ENCODE data around the gene CYP8B1. TPM values are rescaled to one million over a fixed set of nuclear protein-coding genes. Genes with fewer than 3 reads are reported as not detected.
A peak's percentile ranks its signal among the peaks of the same experiment; 100 is the strongest.

Gene CYP8B1
- polyA plus RNA-seq, 1 donor from 2014 or later: not detected

- no peak overlapping the region for H3K4me3 Mint-ChIP-seq
- peaks cover 9% of the 10 kb centered on the region for H3K27me3 Mint-ChIP-seq
- no peaks in the 10 kb centered on the region for H3K4me1 Mint-ChIP-seq
- no peaks in the 10 kb centered on the region for H3K36me3 Mint-ChIP-seq
- H3K27ac Mint-ChIP-seq: no peak overlapping the region
- no peaks in the 10 kb centered on the region for H3K9me3 Mint-ChIP-seq
Measured at GRCh38 chr3:42874749-42875148, 930 bp downstream of the CYP8B1 start.

GRCh38 chr3:42873221-42873982, 2.3 kb downstream of the CYP8B1 start:
- Mint-ChIP-seq H3K9me3 (no peaks in the 10 kb centered on the region), H3K27me3 (peaks cover 9% of the 10 kb centered on the region), H3K27ac (no peak overlapping the region), H3K4me3 (no peak overlapping the region), H3K4me1 (no peaks in the 10 kb centered on the region), H3K36me3 (no peaks in the 10 kb centered on the region)

DNA sequence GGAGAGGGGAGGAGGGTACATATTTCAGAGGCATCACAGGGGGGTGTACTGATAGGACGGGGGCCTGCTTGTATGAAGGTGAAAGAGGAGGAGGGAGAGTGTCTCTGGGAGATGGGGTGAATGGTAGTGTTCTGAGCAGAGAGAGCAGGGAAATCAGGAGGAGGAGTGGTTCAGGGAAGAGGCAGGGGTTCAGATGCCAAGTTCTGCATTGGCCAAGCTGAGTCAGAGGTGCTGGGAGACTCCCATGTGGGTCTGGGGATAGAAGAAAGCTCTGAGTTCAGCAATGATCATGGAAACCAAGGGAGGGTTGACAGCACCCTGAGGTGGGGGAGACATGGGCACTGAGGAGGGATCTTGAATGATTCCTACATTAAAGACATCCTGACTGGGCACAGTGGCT, 3.0 kb downstream of the CYP8B1 start:
- Mint-ChIP-seq H3K27ac (no peak overlapping the region), H3K9me3 (no peaks in the 10 kb centered on the region), H3K36me3 (no peaks in the 10 kb centered on the region), H3K4me3 (no peak overlapping the region), H3K4me1 (no peaks in the 10 kb centered on the region), H3K27me3 (peaks cover 9% of the 10 kb centered on the region)

- Mint-ChIP-seq H3K27ac (peak overlapping the region in 1 of 3 donors; percentile 52), H3K27me3 (peaks cover 9% of the 10 kb centered on the region), H3K9me3 (no peaks in the 10 kb centered on the region), H3K36me3 (no peaks in the 10 kb centered on the region), H3K4me3 (no peak overlapping the region), H3K4me1 (no peaks in the 10 kb centered on the region)
Measured at GRCh38 chr3:42871592-42872196, 4.0 kb downstream of the CYP8B1 start.

DNA sequence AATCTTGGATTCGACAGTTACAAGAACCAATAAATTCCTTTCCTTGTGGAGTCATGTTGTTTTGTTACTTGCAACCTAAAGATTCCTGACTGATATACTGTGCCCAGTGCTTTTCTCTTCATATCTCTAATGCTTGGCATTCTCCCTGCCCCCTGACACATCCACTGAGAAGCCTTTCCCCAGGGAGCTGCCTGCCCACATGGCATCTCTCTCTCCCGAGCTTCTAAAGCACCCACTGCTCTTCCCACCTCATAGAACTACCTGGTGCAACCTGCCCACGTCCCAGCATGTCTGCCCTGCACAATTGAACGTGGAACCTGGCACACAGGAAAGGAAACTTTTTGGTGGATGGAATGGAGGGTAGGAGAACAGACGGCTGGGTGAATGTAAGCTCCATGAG, 6.8 kb downstream of the CYP8B1 start:
- H3K4me3 Mint-ChIP-seq: no peak overlapping the region
- H3K27ac Mint-ChIP-seq: peak overlapping the region in 1 of 3 donors; percentile 20
- H3K9me3 Mint-ChIP-seq: no peaks in the 10 kb centered on the region
- H3K36me3 Mint-ChIP-seq: peaks cover 2% of the 10 kb centered on the region
- H3K27me3 Mint-ChIP-seq: peaks cover 9% of the 10 kb centered on the region
- H3K4me1 Mint-ChIP-seq: no peaks in the 10 kb centered on the region

GRCh38 chr3:42867138-42867537, 8.5 kb downstream of the CYP8B1 start:
- Mint-ChIP-seq H3K4me3 (no peak overlapping the region), H3K9me3 (no peaks in the 10 kb centered on the region), H3K4me1 (no peaks in the 10 kb centered on the region), H3K27me3 (peaks cover under 1% of the 10 kb centered on the region), H3K36me3 (peaks cover 2% of the 10 kb centered on the region), H3K27ac (no peak overlapping the region)

DNA sequence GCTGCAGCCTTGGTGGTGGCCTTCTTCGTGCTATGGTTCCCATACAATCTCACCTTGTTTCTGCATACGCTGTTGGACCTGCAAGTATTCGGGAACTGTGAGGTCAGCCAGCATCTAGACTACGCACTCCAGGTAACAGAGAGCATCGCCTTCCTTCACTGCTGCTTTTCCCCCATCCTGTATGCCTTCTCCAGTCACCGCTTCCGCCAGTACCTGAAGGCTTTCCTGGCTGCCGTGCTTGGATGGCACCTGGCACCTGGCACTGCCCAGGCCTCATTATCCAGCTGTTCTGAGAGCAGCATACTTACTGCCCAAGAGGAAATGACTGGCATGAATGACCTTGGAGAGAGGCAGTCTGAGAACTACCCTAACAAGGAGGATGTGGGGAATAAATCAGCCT, 10.4 kb downstream of the CYP8B1 start:
- Mint-ChIP-seq H3K4me1 (no peaks in the 10 kb centered on the region), H3K27ac (no peak overlapping the region), H3K4me3 (no peak overlapping the region), H3K9me3 (peaks cover 0 to 2% (median 0%) of the 10 kb centered on the region in 3 donors), H3K36me3 (peaks cover 2% of the 10 kb centered on the region), H3K27me3 (no peaks in the 10 kb centered on the region)

DNA sequence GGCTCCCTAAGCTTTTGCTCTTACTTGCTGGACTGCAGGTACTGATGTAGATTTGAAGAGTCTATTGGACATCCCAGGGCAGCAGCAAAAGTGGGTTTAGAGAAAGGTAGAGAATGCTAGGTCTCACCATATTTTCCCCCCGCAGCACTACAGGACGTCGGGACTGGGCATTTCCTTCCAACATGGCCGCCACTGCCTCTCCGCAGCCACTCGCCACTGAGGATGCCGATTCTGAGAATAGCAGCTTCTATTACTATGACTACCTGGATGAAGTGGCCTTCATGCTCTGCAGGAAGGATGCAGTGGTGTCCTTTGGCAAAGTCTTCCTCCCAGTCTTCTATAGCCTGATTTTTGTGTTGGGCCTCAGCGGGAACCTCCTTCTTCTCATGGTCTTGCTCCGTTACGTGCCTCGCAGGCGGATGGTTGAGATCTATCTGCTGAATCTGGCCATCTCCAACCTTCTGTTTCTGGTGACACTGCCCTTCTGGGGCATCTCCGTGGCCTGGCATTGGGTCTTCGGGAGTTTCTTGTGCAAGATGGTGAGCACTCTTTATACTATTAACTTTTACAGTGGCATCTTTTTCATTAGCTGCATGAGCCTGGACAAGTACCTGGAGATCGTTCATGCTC, 11.2 kb downstream of the CYP8B1 start:
- Mint-ChIP-seq H3K4me3 (no peak overlapping the region), H3K4me1 (no peaks in the 10 kb centered on the region), H3K27ac (no peak overlapping the region), H3K27me3 (no peaks in the 10 kb centered on the region), H3K36me3 (peaks cover 2% of the 10 kb centered on the region), H3K9me3 (peaks cover 0 to 2% (median 0%) of the 10 kb centered on the region in 3 donors)

- Mint-ChIP-seq H3K36me3 (peaks cover 3% of the 10 kb centered on the region), H3K27ac (no peak overlapping the region), H3K9me3 (peaks cover 0 to 2% (median 0%) of the 10 kb centered on the region in 3 donors), H3K27me3 (peaks cover 6% of the 10 kb centered on the region), H3K4me3 (peak overlapping the region in 1 of 4 donors; percentile 20), H3K4me1 (peaks cover 4 to 10% (median 7%) of the 10 kb centered on the region in 3 donors)
Measured at GRCh38 chr3:42856544-42856943, 19.1 kb downstream of the CYP8B1 start.

GRCh38 chr3:42855547-42856380, 19.9 kb downstream of the CYP8B1 start:
- Mint-ChIP-seq H3K27me3 (peaks cover 6% of the 10 kb centered on the region), H3K4me1 (peaks cover 4 to 10% (median 7%) of the 10 kb centered on the region in 3 donors), H3K36me3 (peaks cover 3% of the 10 kb centered on the region), H3K9me3 (peaks cover 0 to 2% (median 0%) of the 10 kb centered on the region in 3 donors), H3K27ac (peak overlapping the region in 1 of 3 donors; percentile 86), H3K4me3 (no peak overlapping the region)

- peak overlapping the region in 1 of 3 donors; percentile 86 for H3K27ac Mint-ChIP-seq
- no peak overlapping the region for H3K4me3 Mint-ChIP-seq
- H3K9me3 Mint-ChIP-seq: no peaks in the 10 kb centered on the region
- H3K4me1 Mint-ChIP-seq: peaks cover 4 to 10% (median 7%) of the 10 kb centered on the region in 3 donors
- peaks cover 3% of the 10 kb centered on the region for H3K36me3 Mint-ChIP-seq
- H3K27me3 Mint-ChIP-seq: peaks cover 6% of the 10 kb centered on the region
Measured at GRCh38 chr3:42855219-42855546, 20.5 kb downstream of the CYP8B1 start.

- no peak overlapping the region for H3K4me3 Mint-ChIP-seq
Measured at GRCh38 chr3:42853739-42854302, 21.9 kb downstream of the CYP8B1 start.

GRCh38 chr3:42853056-42853455, 22.6 kb downstream of the CYP8B1 start:
- Mint-ChIP-seq H3K27ac (no peak overlapping the region), H3K27me3 (peaks cover 4% of the 10 kb centered on the region), H3K9me3 (no peaks in the 10 kb centered on the region), H3K4me3 (no peak overlapping the region), H3K4me1 (peaks cover 6 to 18% (median 7%) of the 10 kb centered on the region in 3 donors), H3K36me3 (peaks cover 2% of the 10 kb centered on the region)

More at GRCh38 chr3:42853739-42854302, 21.9 kb downstream of the CYP8B1 start:
- no peak overlapping the region for H3K27ac Mint-ChIP-seq
- H3K27me3 Mint-ChIP-seq: peaks cover 6% of the 10 kb centered on the region
- no peaks in the 10 kb centered on the region for H3K9me3 Mint-ChIP-seq
- H3K4me1 Mint-ChIP-seq: peaks cover 6 to 14% (median 7%) of the 10 kb centered on the region in 3 donors
- peaks cover 3% of the 10 kb centered on the region for H3K36me3 Mint-ChIP-seq

DNA sequence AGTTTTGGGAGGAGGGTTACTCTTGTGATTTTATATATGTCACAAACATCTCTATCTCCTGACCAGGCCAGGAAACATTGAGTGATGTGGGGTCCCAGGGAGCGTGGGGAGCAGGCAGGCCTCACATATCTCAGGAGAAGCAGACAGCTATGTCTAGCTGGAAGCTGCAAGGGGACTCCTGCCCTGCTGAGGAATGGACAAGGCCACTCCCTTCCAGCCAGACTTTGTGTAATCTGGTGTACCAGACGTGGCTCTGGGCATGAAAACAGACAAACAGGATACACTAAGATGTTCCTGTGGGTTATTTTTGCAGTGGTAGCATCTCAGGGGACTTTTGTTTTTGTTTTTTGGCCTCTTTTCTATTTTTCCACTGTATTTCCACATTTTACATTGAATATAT, 23.2 kb downstream of the CYP8B1 start:
- no peak overlapping the region for H3K4me3 Mint-ChIP-seq
- no peaks in the 10 kb centered on the region for H3K9me3 Mint-ChIP-seq
- peaks cover 4% of the 10 kb centered on the region for H3K27me3 Mint-ChIP-seq
- H3K4me1 Mint-ChIP-seq: peaks cover 10 to 24% (median 11%) of the 10 kb centered on the region in 3 donors
- H3K27ac Mint-ChIP-seq: no peak overlapping the region
- H3K36me3 Mint-ChIP-seq: peaks cover 2% of the 10 kb centered on the region

Data from IgD-negative memory B cell (primary cell).